ENCODE results near the gene ASB2. TPM values are rescaled to one million over a fixed set of nuclear protein-coding genes. Genes with fewer than 3 reads are reported as not detected.

ASB2 gene
- total RNA-seq, 3 donors from 2014 or later (not counting 1 experiment from before 2014, with no cell fraction given) = 3.7 to 7.2 (median 4.8) TPM

GRCh38 chr14:94020267-94020666 is 43.9 kb upstream of the ASB2 start:
- intact Hi-C loops (cut with micrococcal nuclease) = no loop called here
- no peak overlapping the region for H3K4me3 Mint-ChIP-seq

GRCh38 chr14:94019329-94019728 is 43.0 kb upstream of the ASB2 start:
- H3K36me3 Mint-ChIP-seq = no peaks in the 10 kb centered on the region
- no peaks in the 10 kb centered on the region for H3K9me3 Mint-ChIP-seq
- 93% methylated on average over 5 of the region's 6 CpGs for WGBS (ENCODE audit: insufficient coverage)
- H3K4me3 Mint-ChIP-seq = no peak overlapping the region
- H3K4me3 ChIP-seq (ENCODE audit: low read length) = no peak overlapping the region
- H3K27me3 ChIP-seq (ENCODE audit: control insufficient read depth, insufficient read depth, low read length) = peaks cover 2% of the 10 kb centered on the region
- H3K4me1 Mint-ChIP-seq = no peaks in the 10 kb centered on the region
- no peak for DNase-seq
- H3K27ac ChIP-seq (ENCODE audit: low read length) = no peak overlapping the region
- intact Hi-C loops (cut with micrococcal nuclease) = no loop called here
- H3K36me3 ChIP-seq (ENCODE audit: control insufficient read depth, insufficient read depth, low read length) = no peaks in the 10 kb centered on the region
- ATAC-seq = no peak
- no peaks in the 10 kb centered on the region for H3K4me1 ChIP-seq (ENCODE audit: control insufficient read depth, insufficient read depth, low read length)
- no peak overlapping the region for H3K27ac Mint-ChIP-seq
- H3K27me3 Mint-ChIP-seq (ENCODE audit: low read depth in 2 of 2) = peaks cover 34 to 88% of the 10 kb centered on the region in 2 donors
- no peaks in the 10 kb centered on the region for H3K9me3 ChIP-seq (ENCODE audit: control insufficient read depth, insufficient read depth, low read length)
- no peak for TF ChIP-seq CTCF (IDR thresholded peaks at IDR 0.05)

More at GRCh38 chr14:94020267-94020666, 43.9 kb upstream of the ASB2 start:
- DNase-seq (no peak), ATAC-seq (no peak)
- peaks cover 28 to 84% of the 10 kb centered on the region in 2 donors for H3K27me3 Mint-ChIP-seq (ENCODE audit: low read depth in 2 of 2)
- Histone ChIP-seq H3K27me3 (ENCODE audit: control insufficient read depth, insufficient read depth, low read length) (peaks cover 2% of the 10 kb centered on the region), H3K36me3 (ENCODE audit: control insufficient read depth, insufficient read depth, low read length) (no peaks in the 10 kb centered on the region), H3K4me3 (ENCODE audit: low read length) (no peak overlapping the region), H3K9me3 (ENCODE audit: control insufficient read depth, insufficient read depth, low read length) (no peaks in the 10 kb centered on the region), H3K4me1 (ENCODE audit: control insufficient read depth, insufficient read depth, low read length) (no peaks in the 10 kb centered on the region), H3K27ac (ENCODE audit: low read length) (no peak overlapping the region)
- WGBS (ENCODE audit: insufficient coverage) = 91% methylated on average over 4 of the region's 4 CpGs
- H3K27ac Mint-ChIP-seq = no peak overlapping the region
- no peak for TF ChIP-seq CTCF (IDR thresholded peaks at IDR 0.05)
- no peaks in the 10 kb centered on the region for H3K4me1 Mint-ChIP-seq
- no peaks in the 10 kb centered on the region for H3K36me3 Mint-ChIP-seq
- no peaks in the 10 kb centered on the region for H3K9me3 Mint-ChIP-seq

GRCh38 chr14:94018308-94018707 is 41.9 kb upstream of the ASB2 start:
- Mint-ChIP-seq H3K4me1 (no peaks in the 10 kb centered on the region), H3K4me3 (no peak overlapping the region), H3K9me3 (no peaks in the 10 kb centered on the region), H3K27ac (no peak overlapping the region), H3K27me3 (ENCODE audit: low read depth in 2 of 2) (peaks cover 37 to 85% of the 10 kb centered on the region in 2 donors), H3K36me3 (no peaks in the 10 kb centered on the region)
- Histone ChIP-seq H3K27me3 (ENCODE audit: control insufficient read depth, insufficient read depth, low read length) (peaks cover 2% of the 10 kb centered on the region), H3K36me3 (ENCODE audit: control insufficient read depth, insufficient read depth, low read length) (no peaks in the 10 kb centered on the region), H3K4me3 (ENCODE audit: low read length) (no peak overlapping the region), H3K27ac (ENCODE audit: low read length) (no peak overlapping the region), H3K9me3 (ENCODE audit: control insufficient read depth, insufficient read depth, low read length) (no peaks in the 10 kb centered on the region), H3K4me1 (ENCODE audit: control insufficient read depth, insufficient read depth, low read length) (no peaks in the 10 kb centered on the region)
- no peak for TF ChIP-seq CTCF (IDR thresholded peaks at IDR 0.05)
- DNase-seq (no peak), ATAC-seq (no peak)
- WGBS (ENCODE audit: insufficient coverage) = 75% methylated on average over 8 of the region's 8 CpGs
- intact Hi-C loops (cut with micrococcal nuclease) = no loop called here

DNA sequence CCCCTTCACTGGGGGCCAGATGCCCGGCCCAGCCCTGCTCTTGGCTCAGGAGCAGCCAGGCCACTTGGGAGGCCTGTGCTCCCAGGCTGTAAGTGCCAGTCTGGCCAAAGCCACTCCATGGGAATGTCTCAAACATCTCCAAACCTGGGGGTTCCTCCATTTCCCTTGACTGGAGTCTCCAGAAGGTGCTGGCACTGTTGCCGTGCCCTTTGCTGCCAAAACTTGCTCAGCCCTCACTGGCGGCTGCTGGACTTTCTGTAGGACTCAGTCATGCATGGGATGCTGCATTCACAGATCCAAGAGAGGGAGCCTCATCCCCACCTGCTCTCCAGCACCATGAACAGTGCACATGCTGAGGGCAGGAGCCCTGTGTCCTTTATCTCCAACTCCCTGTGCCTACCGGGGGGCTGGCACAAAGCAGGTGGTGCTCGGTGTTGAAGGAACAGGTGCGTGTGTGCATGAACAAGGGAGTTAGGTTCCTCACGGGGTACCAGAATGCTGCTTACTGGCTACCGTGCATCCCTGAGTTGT is 40.1 kb upstream of the ASB2 start:
- WGBS (ENCODE audit: insufficient coverage) = 86% methylated on average over 8 of the region's 8 CpGs
- Histone ChIP-seq H3K27me3 (ENCODE audit: control insufficient read depth, insufficient read depth, low read length) (peaks cover 2% of the 10 kb centered on the region), H3K36me3 (ENCODE audit: control insufficient read depth, insufficient read depth, low read length) (no peaks in the 10 kb centered on the region), H3K4me1 (ENCODE audit: control insufficient read depth, insufficient read depth, low read length) (peaks cover 11% of the 10 kb centered on the region), H3K9me3 (ENCODE audit: control insufficient read depth, insufficient read depth, low read length) (no peaks in the 10 kb centered on the region), H3K27ac (ENCODE audit: low read length) (no peak overlapping the region), H3K4me3 (ENCODE audit: low read length) (no peak overlapping the region)
- ATAC-seq (no peak), DNase-seq (no peak)
- H3K27me3 Mint-ChIP-seq (ENCODE audit: low read depth in 2 of 2) = peaks cover 37 to 76% of the 10 kb centered on the region in 2 donors
- H3K4me3 Mint-ChIP-seq = no peak overlapping the region
- H3K27ac Mint-ChIP-seq = no peak overlapping the region
- no peak for TF ChIP-seq CTCF (IDR thresholded peaks at IDR 0.05)
- H3K4me1 Mint-ChIP-seq = peaks cover 9 to 11% of the 10 kb centered on the region in 2 donors
- no peaks in the 10 kb centered on the region for H3K9me3 Mint-ChIP-seq
- intact Hi-C loops (cut with micrococcal nuclease) = no loop called here
- H3K36me3 Mint-ChIP-seq = no peaks in the 10 kb centered on the region
